ENCODE results near the gene SLC47A2.

Gene SLC47A2

DNA sequence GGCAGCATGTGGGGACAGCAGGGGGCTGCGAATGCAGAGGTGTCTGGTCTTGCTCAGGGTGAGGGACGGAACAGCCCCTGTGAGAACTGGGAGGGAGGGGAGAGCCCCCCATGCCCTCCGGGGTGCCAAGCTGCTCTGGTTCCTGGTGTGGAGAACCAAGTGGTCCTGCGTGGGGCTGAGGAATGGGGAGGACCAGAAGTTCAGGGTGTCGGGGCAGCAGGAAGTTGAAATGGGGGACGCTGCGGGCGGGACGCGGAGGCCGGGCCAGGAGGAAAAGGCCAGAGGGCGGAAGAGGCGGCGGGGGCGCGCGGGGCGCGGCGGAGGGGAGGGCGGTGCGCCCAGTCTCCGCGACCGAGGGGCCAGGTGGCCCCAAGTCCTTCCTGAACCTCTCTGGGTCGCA is 28.1 kb upstream of the SLC47A2 start:
- Histone ChIP-seq H3K36me3 (ENCODE audit: control insufficient read depth, insufficient read depth, low read length) (no peaks in the 10 kb centered on the region), H3K4me3 (replicated peaks; ENCODE audit: low read depth, low read length) (peak overlapping the region; percentile 16), H3K27me3 (replicated peaks; ENCODE audit: control insufficient read depth, insufficient read depth, low read length) (no peaks in the 10 kb centered on the region)
- no peak for DNase-seq (ENCODE audit: extremely low read depth, insufficient read length)
- TF ChIP-seq, protein P1, sequence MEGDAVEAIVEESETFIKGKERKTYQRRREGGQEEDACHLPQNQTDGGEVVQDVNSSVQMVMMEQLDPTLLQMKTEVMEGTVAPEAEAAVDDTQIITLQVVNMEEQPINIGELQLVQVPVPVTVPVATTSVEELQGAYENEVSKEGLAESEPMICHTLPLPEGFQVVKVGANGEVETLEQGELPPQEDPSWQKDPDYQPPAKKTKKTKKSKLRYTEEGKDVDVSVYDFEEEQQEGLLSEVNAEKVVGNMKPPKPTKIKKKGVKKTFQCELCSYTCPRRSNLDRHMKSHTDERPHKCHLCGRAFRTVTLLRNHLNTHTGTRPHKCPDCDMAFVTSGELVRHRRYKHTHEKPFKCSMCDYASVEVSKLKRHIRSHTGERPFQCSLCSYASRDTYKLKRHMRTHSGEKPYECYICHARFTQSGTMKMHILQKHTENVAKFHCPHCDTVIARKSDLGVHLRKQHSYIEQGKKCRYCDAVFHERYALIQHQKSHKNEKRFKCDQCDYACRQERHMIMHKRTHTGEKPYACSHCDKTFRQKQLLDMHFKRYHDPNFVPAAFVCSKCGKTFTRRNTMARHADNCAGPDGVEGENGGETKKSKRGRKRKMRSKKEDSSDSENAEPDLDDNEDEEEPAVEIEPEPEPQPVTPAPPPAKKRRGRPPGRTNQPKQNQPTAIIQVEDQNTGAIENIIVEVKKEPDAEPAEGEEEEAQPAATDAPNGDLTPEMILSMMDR (IDR thresholded peaks at IDR 0.05; ENCODE audit: insufficient read depth, low read length, poor library complexity, severe bottlenecking): no peak

DNA sequence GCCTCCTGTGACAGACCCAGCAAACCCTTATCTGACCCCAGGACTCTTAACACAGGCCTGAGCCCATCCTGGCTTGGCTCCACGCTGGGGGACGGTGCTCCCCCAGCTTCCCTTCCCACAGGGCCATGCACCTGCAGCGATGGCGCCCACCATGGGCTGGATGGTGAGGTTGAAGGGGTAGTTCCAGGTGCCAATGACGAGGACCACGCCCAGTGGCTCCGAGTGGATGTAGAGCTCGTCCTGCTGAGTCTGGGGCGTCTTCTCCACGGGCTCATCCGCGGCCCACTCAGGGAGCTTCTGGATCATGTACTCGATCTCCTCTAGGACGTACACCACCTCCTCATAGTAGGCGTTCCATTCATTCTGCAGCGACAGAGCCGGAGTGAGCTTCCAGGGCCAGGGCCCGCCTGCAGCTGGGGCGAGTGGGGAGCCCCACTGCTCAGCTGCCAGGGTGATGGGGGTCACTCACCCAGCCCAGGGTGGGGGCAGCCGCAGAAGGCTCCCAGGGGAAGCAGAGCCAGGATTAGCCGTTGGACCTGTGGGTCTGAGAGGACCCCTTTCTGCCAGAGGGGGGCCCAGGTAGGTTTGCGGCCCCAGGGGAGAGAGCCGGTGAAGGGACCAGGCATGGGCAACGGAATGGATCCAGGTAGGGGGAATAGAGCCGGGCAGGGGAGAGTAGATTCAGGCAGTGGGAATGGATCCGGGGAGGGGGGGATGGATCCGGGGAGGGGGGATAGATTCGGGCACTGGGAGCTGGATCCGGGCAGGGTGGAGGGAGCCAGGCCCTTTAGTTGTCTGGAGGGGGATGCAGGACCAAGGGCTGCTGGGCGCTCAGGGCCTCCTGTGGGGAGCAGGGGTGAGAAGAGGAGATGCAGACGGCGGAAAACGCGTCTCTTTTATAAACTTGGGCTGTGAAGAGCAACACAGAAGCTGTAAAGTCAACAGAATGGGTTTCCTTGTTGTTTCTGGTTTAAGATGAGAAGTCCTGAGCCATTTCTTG is 27.0 kb upstream of the SLC47A2 start:
- H3K36me3 ChIP-seq (ENCODE audit: control insufficient read depth, insufficient read depth, low read length): no peaks in the 10 kb centered on the region
- H3K27me3 ChIP-seq (replicated peaks; ENCODE audit: control insufficient read depth, insufficient read depth, low read length): no peaks in the 10 kb centered on the region
- no peak overlapping the region for H3K4me3 ChIP-seq (replicated peaks; ENCODE audit: low read depth, low read length)
- no peak for DNase-seq (ENCODE audit: extremely low read depth, insufficient read length)
- TF ChIP-seq, protein P1 (IDR thresholded peaks at IDR 0.05; ENCODE audit: insufficient read depth, low read length, poor library complexity, severe bottlenecking): no peak

DNA sequence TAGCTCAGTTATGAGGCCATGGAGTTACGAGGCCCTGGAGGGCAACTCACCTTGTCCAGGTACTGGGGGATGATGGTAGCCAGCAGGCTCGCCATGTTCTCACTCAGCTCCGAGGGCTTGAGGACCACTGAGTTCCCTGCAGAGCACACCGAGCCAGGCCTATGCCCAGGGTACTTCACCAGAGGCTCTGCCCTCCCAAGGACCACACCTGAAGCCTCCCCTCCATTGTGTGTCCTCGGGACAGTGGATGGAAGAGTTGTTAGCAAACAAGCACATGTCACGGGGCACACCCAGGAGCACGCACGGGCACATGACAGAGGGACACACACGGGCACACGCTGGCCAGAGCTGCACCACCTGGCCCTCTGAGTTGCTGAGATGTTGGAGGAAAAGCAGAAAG is 26.1 kb upstream of the SLC47A2 start:
- H3K4me3 ChIP-seq (replicated peaks; ENCODE audit: low read depth, low read length): no peak overlapping the region
- no peaks in the 10 kb centered on the region; the same call in 1 of the 2 replicates for H3K27me3 ChIP-seq (replicated peaks; ENCODE audit: control insufficient read depth, insufficient read depth, low read length)
- DNase-seq (ENCODE audit: extremely low read depth, insufficient read length): no peak
- no peaks in the 10 kb centered on the region for H3K36me3 ChIP-seq (ENCODE audit: control insufficient read depth, insufficient read depth, low read length)
- TF ChIP-seq, protein P1 (IDR thresholded peaks at IDR 0.05; ENCODE audit: insufficient read depth, low read length, poor library complexity, severe bottlenecking): no peak

DNA sequence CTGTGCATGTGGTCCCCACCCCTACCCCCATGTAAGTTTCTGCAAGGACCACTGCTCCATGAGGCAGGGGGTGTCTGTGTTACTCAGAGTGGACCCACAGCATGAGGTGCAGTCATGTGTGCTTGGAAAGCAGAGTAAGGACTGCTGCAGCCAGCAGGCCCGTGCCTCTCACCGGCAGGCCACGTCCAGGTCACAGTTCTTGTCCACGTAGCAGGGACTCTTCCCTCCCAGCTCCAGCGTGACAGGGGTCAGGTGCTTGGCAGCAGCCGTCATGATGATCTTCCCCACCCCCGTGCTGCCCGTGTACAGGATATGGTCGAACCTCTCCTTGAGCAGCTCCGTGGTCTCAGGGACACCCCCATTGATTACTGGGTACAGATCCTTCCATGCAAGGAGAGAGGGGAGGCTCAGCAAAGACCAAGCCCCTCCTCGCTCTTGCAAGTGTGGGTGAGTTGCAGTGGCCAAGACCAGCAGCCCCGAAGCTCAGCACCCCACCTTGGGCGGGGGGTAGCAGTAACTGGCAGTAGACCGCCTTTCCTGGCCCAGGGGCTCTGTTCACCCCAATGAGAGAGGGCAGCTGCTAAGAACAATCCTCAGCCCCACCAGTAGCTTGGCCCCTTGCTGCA is 25.6 kb upstream of the SLC47A2 start:
- Histone ChIP-seq H3K27me3 (replicated peaks; ENCODE audit: control insufficient read depth, insufficient read depth, low read length) (no peaks in the 10 kb centered on the region; the same call in 1 of the 2 replicates), H3K36me3 (ENCODE audit: control insufficient read depth, insufficient read depth, low read length) (no peaks in the 10 kb centered on the region), H3K4me3 (replicated peaks; ENCODE audit: low read depth, low read length) (no peak overlapping the region)
- TF ChIP-seq, protein P1 (IDR thresholded peaks at IDR 0.05; ENCODE audit: insufficient read depth, low read length, poor library complexity, severe bottlenecking): no peak
- DNase-seq (ENCODE audit: extremely low read depth, insufficient read length): no peak

DNA sequence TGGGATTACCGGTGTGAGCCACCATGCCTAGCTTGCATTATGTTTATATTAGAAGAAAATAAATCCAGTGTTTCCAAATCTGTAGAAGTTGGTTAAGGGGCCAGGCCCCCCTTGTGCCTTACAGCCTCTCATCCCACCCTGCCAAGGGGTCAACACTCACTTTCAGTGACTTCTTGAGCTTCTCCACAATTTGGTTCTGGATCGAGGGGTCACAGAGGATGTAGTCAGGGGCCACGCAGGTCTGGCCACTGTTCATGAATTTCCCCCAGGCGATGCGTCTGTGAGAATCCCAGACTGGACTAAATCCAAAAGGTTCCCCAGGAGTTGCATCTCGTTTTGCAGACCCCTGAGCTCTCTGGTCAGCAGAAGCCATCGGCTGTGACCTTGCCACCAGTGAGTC is 24.5 kb upstream of the SLC47A2 start:
- no peaks in the 10 kb centered on the region; the same call in 1 of the 2 replicates for H3K27me3 ChIP-seq (replicated peaks; ENCODE audit: control insufficient read depth, insufficient read depth, low read length)
- TF ChIP-seq, protein P1 (IDR thresholded peaks at IDR 0.05; ENCODE audit: insufficient read depth, low read length, poor library complexity, severe bottlenecking): no peak
- no peak overlapping the region for H3K4me3 ChIP-seq (replicated peaks; ENCODE audit: low read depth, low read length)
- H3K36me3 ChIP-seq (ENCODE audit: control insufficient read depth, insufficient read depth, low read length): no peaks in the 10 kb centered on the region
- no peak for DNase-seq (ENCODE audit: extremely low read depth, insufficient read length)

Measured in GM06990 (cell line).